A673 (cell line): ENCODE results near the gene TIMP4. TPM values are rescaled to one million over a fixed set of nuclear protein-coding genes. Genes with fewer than 3 reads are reported as not detected.

ENCODE experiments used
- BruUV-seq: library from RNA; stranded (reverse); fragments of 400-500 nt; replicated peaks from 2 replicates; lab custom pipeline; 2021; lab: Mats Ljungman, UMichigan
- CTCF ChIA-PET: fragments of 300-600 bp; sonication (Branson Sonifier 250); formaldehyde crosslinking; loops from one replicate; lab custom pipeline; 2022; ENCODE audit warnings: antibody characterized with exemption; lab: Charles Lee
- POLR2A ChIA-PET: fragments of 300-600 bp; sonication (Branson Sonifier 250); formaldehyde crosslinking; loops from one replicate; lab custom pipeline; 2022; ENCODE audit warnings: antibody characterized with exemption; ENCODE audit not compliant: low non-redundant PET; lab: Charles Lee
- DNase-seq: peaks from one replicate; pipeline ENCODE4 v3.0.0-alpha.2; 2015; ENCODE audit warnings: low spot score
- H3K27ac ChIP-seq: fragments of 200-600 bp; sonication (generic); 2 replicates; pipeline ENCODE4 v1.5.1; 2016; ENCODE audit warnings: mixed run types, low read depth, mild to moderate bottlenecking, mixed read lengths, antibody characterized with exemption, low read length; ENCODE audit not compliant: poor library complexity, severe bottlenecking
- H3K27me3 ChIP-seq: fragments of 200-600 bp; sonication (generic); replicated peaks from 2 replicates; pipeline ENCODE4 v1.6.1; 2017; ENCODE audit warnings: mixed run types, low read depth, mild to moderate bottlenecking, mixed read lengths, antibody characterized with exemption, low read length; ENCODE audit not compliant: insufficient read depth, poor library complexity
- H3K36me3 ChIP-seq: fragments of 200-600 bp; sonication (generic); 2 replicates; pipeline ENCODE4 v1.6.1; 2016; ENCODE audit warnings: mixed run types, mild to moderate bottlenecking, mixed read lengths, antibody characterized with exemption, low read length; ENCODE audit not compliant: insufficient read depth, poor library complexity, severe bottlenecking
- H3K4me1 ChIP-seq: fragments of 200-600 bp; sonication (generic); 2 replicates; pipeline ENCODE4 v1.6.1; 2017; ENCODE audit warnings: mixed run types, mild to moderate bottlenecking, mixed read lengths, antibody characterized with exemption, low read length; ENCODE audit not compliant: insufficient read depth, poor library complexity, severe bottlenecking
- H3K4me3 ChIP-seq: fragments of 200-600 bp; sonication (generic); 2 replicates; pipeline ENCODE4 v1.5.1; 2016; ENCODE audit warnings: low read depth, mixed run types, mild to moderate bottlenecking, mixed read lengths, low read length; ENCODE audit not compliant: poor library complexity, severe bottlenecking
- H3K9me3 ChIP-seq: fragments of 200-600 bp; sonication (generic); 2 replicates; pipeline ENCODE4 v1.6.1; 2016; ENCODE audit warnings: mixed run types, low read depth, mild to moderate bottlenecking, mixed read lengths, antibody characterized with exemption, low read length; ENCODE audit not compliant: poor library complexity, severe bottlenecking
- EZH2 ChIP-seq: fragments of 200-600 bp; sonication (generic); IDR thresholded peaks from 2 replicates; pipeline ENCODE4 v1.6.1; 2017; ENCODE audit warnings: borderline replicate concordance, low read depth, mild to moderate bottlenecking, mixed read lengths, antibody characterized with exemption, low read length; ENCODE audit not compliant: poor library complexity, severe bottlenecking
- intact Hi-C: fragments of 100-400 bp; cut with micrococcal nuclease; formaldehyde crosslinking; loops from one replicate; pipeline ENCODE4 v1.10.0; 2022; ENCODE audit not compliant: unreplicated experiment
- total RNA-seq: library from RNA; stranded (reverse); gene quantifications from 2 replicates; pipeline ENCODE4 v1.2.3, GENCODE V29; 2021
- TF ChIP-seq, protein P1 (sequence below): fragments of 300-800, 200-600 bp; sonication (generic); conservative IDR thresholded peaks from 2 replicates; pipeline ENCODE4 v1.5.1; 2017; ENCODE audit warnings: low read depth, mild to moderate bottlenecking, antibody characterized with exemption, low read length, moderate library complexity, mixed read lengths

The TIMP4 gene
- total RNA-seq, 1 experiment from 2014 or later, result 13.3 TPM

DNA sequence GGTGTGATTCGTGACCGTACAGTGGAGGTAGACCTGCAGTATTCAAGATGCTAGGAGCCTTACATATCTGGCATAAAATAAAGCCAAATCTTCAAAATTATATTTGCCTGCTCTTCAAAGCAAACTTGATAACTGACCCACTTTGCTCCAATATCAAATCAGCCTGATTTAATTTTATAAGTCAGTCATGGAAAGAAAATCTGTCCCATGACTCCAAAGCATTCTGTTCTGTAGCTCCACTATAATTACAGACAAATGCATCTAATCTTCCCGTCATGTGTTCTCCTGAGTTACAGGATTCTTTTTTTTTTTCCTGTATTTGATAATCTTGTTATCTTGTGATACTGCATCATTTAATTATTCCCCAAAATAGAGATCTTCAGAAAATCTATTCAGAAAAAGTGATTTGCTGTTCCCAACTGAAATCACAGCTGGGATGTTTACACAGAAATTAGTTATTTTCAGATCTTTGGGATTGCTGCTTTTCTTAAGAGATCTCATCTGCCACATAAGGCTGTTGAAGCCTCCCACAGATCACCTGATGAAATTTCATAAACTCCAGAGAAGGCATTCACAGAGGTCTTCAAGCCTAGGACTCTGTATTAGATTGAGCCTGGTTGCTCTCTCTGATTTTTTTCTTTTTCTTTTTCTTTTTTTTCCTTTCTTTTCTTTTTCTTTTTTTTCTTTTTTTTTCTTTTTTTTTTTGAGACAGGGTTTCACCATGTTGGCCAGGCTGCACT lies 27.2 kb downstream of the TIMP4 start:
- no peak overlapping the region for H3K27ac ChIP-seq
- no peak for DNase-seq
- ChIA-PET POLR2A (no interaction called here), CTCF (interaction anchor here (1.0 kb wide), 1 partner anchor 348 kb away, joined by 7 read pairs; no protein-coding TSS in a partner anchor)
- no peak overlapping the region for H3K4me3 ChIP-seq
- H3K27me3 ChIP-seq, result peaks cover 25% of the 10 kb centered on the region
- H3K36me3 ChIP-seq, result no peaks in the 10 kb centered on the region
- H3K9me3 ChIP-seq, result no peaks in the 10 kb centered on the region
- intact Hi-C loops, result loop anchor here (10.0 kb wide), 1 partner anchor 763 kb away; no protein-coding TSS in a partner anchor
- BruUV-seq, result no TSS peak
- H3K4me1 ChIP-seq, result no peaks in the 10 kb centered on the region
- TF ChIP-seq, protein P1, sequence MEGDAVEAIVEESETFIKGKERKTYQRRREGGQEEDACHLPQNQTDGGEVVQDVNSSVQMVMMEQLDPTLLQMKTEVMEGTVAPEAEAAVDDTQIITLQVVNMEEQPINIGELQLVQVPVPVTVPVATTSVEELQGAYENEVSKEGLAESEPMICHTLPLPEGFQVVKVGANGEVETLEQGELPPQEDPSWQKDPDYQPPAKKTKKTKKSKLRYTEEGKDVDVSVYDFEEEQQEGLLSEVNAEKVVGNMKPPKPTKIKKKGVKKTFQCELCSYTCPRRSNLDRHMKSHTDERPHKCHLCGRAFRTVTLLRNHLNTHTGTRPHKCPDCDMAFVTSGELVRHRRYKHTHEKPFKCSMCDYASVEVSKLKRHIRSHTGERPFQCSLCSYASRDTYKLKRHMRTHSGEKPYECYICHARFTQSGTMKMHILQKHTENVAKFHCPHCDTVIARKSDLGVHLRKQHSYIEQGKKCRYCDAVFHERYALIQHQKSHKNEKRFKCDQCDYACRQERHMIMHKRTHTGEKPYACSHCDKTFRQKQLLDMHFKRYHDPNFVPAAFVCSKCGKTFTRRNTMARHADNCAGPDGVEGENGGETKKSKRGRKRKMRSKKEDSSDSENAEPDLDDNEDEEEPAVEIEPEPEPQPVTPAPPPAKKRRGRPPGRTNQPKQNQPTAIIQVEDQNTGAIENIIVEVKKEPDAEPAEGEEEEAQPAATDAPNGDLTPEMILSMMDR, result no peak
- TF ChIP-seq EZH2, result no peak

DNA sequence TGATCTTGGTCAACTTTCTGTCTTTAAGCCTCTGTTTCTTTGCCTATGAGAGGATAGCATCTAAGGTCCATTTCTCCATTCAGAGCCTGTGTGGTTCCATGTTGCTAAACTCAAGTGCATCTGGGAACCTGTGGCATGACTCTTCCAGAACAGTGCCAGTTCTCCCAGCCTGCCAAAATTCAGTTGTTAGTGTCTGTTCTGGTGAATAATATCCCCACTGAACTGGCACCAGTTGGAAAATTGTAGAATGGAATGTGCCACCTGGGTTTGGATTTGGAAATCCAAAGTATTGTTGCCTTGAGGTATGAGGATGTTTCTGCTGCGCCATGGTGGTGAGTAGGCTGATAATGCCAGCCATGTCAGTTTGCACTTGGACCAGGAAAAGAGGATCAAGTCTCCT lies 31.3 kb downstream of the TIMP4 start:
- Histone ChIP-seq H3K9me3 (no peaks in the 10 kb centered on the region), H3K4me3 (no peak overlapping the region), H3K4me1 (no peaks in the 10 kb centered on the region), H3K36me3 (no peaks in the 10 kb centered on the region), H3K27ac (no peak overlapping the region), H3K27me3 (peaks cover 31% of the 10 kb centered on the region)
- no peak for DNase-seq
- no TSS peak for BruUV-seq
- TF ChIP-seq, protein P1, result no peak
- no peak for TF ChIP-seq EZH2
- POLR2A ChIA-PET, result no interaction called here
- CTCF ChIA-PET, result no interaction called here
- intact Hi-C loops, result no loop called here

DNA sequence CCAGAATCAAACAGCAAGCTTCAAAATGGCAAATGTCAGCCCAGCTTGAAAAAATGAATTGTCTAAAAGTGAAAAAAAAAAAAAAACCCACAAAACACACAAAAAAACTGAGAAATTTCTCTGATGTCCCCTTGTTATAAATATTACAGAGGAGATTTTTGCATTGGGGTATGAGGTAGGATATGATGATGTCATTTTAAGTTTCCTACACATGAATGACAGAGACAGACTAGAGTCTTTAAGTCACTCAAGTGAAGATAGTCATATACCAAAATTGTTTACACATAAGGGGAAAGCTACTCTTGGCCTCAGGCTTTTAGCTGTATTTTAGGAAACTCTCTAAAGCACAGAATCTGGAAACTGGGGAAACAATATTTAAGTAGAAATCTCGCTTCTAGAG lies 32.9 kb downstream of the TIMP4 start:
- Histone ChIP-seq H3K36me3 (no peaks in the 10 kb centered on the region), H3K27ac (no peak overlapping the region), H3K27me3 (peaks cover 27% of the 10 kb centered on the region), H3K9me3 (no peaks in the 10 kb centered on the region), H3K4me1 (no peaks in the 10 kb centered on the region), H3K4me3 (no peak overlapping the region)
- POLR2A ChIA-PET, result no interaction called here
- no peak for DNase-seq
- intact Hi-C loops, result no loop called here
- no TSS peak for BruUV-seq
- CTCF ChIA-PET, result no interaction called here
- TF ChIP-seq EZH2, result no peak
- TF ChIP-seq, protein P1, result no peak
